ENCODE measurements around the gene OLFM3. TPM values are rescaled to one million over a fixed set of nuclear protein-coding genes. Genes with fewer than 3 reads are reported as not detected.

OLFM3 gene
- total RNA-seq, 1 experiment from 2014 or later: 0.26 TPM

DNA sequence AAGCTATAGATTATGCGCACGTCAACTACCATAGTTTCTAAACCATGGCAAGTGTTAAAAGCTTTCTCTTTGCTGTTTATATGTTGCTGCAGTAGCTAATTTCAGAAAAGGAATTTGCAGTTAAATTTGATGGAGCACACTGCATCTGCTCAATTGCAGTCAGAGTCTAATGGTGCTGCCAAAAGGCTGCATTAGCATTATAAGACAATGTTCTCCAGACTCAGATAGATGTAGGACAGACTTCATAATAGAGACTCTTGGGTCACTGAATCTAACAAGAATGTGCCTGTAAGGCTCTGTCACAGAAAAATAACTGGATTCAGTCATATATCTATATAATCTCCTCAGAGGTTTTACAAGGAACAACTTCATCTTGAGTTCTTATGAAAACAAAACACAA lies 198.3 kb downstream of the OLFM3 start:
- H3T11ph ChIP-seq (ENCODE audit: low read length): no peak overlapping the region
- H3K4me3 Mint-ChIP-seq: no peak overlapping the region
- no peak overlapping the region for H3K4ac ChIP-seq (ENCODE audit: low read depth, low read length)
- peaks cover 3% of the 10 kb centered on the region in 2 experiments; a peak in 2 of 4 replicates for H3K4me1 Mint-ChIP-seq
- no peak overlapping the region for H2BK120ac ChIP-seq (ENCODE audit: low read depth, low read length, poor library complexity, severe bottlenecking)
- no peak for DNase-seq
- no peak overlapping the region for H3K23ac ChIP-seq (ENCODE audit: insufficient read length, low read depth, low read length)
- no peak overlapping the region for H3K18ac ChIP-seq (ENCODE audit: insufficient read length, low read depth, low read length)
- no peak overlapping the region for H4K91ac ChIP-seq (ENCODE audit: insufficient read length, low read depth, low read length)
- no peak overlapping the region for H4K5ac ChIP-seq (ENCODE audit: insufficient read length, low read depth, low read length)
- no peak overlapping the region for H3K27ac ChIP-seq (ENCODE audit: insufficient read length, low read depth, low read length)
- no peaks in the 10 kb centered on the region for H3K36me3 Mint-ChIP-seq (ENCODE audit: insufficient read depth in 1 of 3, low read depth in 3 of 3)
- no peaks in the 10 kb centered on the region for H3K23me2 ChIP-seq (ENCODE audit: insufficient read length, low read depth, low read length, poor library complexity, severe bottlenecking)
- no peak overlapping the region for H3K4me2 ChIP-seq (ENCODE audit: insufficient read depth, insufficient read length, low read length)
- H2BK5ac ChIP-seq (ENCODE audit: insufficient read length, low read length): no peak overlapping the region
- H3K56ac ChIP-seq (ENCODE audit: insufficient read length, low read depth, low read length): no peak overlapping the region
- H3K9me3 ChIP-seq (ENCODE audit: control insufficient read depth, low read depth, low read length): no peaks in the 10 kb centered on the region
- H4K8ac ChIP-seq (replicated peaks; ENCODE audit: insufficient read length, low read depth, low read length): no peak overlapping the region
- no peaks in the 10 kb centered on the region for H3K79me1 ChIP-seq (ENCODE audit: insufficient read depth, low read depth, low read length, poor library complexity, severe bottlenecking)
- no peaks in the 10 kb centered on the region for H3K4me1 ChIP-seq (ENCODE audit: insufficient read depth, low read length)
- H2BK20ac ChIP-seq (ENCODE audit: low read depth, low read length, poor library complexity, severe bottlenecking): no peak overlapping the region
- no peaks in the 10 kb centered on the region for H3K9me3 Mint-ChIP-seq
- H3K14ac ChIP-seq (ENCODE audit: insufficient read depth, low read length): no peak overlapping the region
- H3K27me3 Mint-ChIP-seq (ENCODE audit: low read depth): no peaks in the 10 kb centered on the region
- no peak overlapping the region for H2BK12ac ChIP-seq (ENCODE audit: insufficient read length, low read depth, low read length)
- TF ChIP-seq, protein P1, sequence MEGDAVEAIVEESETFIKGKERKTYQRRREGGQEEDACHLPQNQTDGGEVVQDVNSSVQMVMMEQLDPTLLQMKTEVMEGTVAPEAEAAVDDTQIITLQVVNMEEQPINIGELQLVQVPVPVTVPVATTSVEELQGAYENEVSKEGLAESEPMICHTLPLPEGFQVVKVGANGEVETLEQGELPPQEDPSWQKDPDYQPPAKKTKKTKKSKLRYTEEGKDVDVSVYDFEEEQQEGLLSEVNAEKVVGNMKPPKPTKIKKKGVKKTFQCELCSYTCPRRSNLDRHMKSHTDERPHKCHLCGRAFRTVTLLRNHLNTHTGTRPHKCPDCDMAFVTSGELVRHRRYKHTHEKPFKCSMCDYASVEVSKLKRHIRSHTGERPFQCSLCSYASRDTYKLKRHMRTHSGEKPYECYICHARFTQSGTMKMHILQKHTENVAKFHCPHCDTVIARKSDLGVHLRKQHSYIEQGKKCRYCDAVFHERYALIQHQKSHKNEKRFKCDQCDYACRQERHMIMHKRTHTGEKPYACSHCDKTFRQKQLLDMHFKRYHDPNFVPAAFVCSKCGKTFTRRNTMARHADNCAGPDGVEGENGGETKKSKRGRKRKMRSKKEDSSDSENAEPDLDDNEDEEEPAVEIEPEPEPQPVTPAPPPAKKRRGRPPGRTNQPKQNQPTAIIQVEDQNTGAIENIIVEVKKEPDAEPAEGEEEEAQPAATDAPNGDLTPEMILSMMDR (conservative IDR thresholded peaks at IDR 0.05): no peak
- H4K20me1 ChIP-seq (ENCODE audit: control insufficient read depth, insufficient read depth, insufficient read length): no peaks in the 10 kb centered on the region
- no peak overlapping the region for H2BK15ac ChIP-seq (ENCODE audit: low read depth, low read length)
- WGBS (ENCODE audit: extremely low coverage, insufficient read length, low lambda C conversion rate): no CpG with 5 or more reads among the region's 2 CpGs
- H2AFZ ChIP-seq (ENCODE audit: low read length): no peak overlapping the region
- no peaks in the 10 kb centered on the region for H3K79me2 ChIP-seq (ENCODE audit: insufficient read depth, low read length)
- no peak overlapping the region for H2AK5ac ChIP-seq (ENCODE audit: insufficient read length, low read length)
- H3K27ac Mint-ChIP-seq: no peak overlapping the region
- H3K27me3 ChIP-seq (ENCODE audit: insufficient read depth, low read length): no peaks in the 10 kb centered on the region
- H3K9ac ChIP-seq (ENCODE audit: extremely low read depth, insufficient read length, low read length): no peak overlapping the region
